SHP77 (cell line): Measurements from ENCODE around the gene GSTK1.
"Not testable (repeated sequence)": the region's sequence is repeated elsewhere in the genome, so short reads cannot be mapped to it uniquely, and the experiment has no call there.

Experiments used
- DNase-seq, 2 experiments: peaks; one replicate each; lab custom pipeline; 2025; lab: John Stamatoyannopoulos, UW

The GSTK1 gene

DNA sequence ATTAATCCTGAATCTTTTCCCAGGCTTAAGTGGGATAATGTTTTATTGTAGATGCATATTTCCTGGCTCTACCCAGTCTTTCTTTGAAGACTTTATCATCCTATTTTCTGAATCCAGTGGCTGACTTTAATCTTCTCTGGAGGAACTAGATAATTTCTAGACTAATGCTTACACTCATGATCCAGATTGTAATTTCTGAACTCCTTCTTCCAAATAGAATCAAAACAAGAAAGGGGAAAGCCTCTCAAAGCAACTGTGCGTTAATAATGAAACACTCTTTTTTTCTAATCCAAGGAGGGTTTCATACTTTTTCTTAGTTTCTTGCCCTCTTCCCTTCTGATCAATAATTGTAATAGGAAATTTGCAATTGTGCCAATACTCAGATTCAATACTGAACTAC lies 8.0 kb downstream of the GSTK1 start:
- no peak for DNase-seq

DNA sequence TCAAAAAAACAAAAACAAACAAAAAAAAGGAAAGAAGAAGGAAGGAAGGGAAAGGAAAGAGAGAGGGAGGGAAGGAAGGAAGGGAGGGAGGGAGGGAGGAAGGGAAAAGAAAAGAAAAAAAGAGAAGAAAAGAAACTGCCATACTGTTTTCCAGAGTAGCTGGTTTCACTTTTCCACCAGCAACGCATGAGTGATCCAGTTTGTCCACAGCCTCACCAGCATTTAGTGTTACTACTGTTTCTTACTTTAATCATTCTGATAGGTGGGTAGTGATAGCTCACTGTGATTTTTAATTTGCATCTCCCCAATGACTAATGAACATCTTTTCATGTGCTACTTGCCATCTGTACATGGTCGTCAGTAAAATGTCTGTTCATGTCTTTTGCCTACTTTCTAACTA lies 9.6 kb downstream of the GSTK1 start:
- no peak for DNase-seq

DNA sequence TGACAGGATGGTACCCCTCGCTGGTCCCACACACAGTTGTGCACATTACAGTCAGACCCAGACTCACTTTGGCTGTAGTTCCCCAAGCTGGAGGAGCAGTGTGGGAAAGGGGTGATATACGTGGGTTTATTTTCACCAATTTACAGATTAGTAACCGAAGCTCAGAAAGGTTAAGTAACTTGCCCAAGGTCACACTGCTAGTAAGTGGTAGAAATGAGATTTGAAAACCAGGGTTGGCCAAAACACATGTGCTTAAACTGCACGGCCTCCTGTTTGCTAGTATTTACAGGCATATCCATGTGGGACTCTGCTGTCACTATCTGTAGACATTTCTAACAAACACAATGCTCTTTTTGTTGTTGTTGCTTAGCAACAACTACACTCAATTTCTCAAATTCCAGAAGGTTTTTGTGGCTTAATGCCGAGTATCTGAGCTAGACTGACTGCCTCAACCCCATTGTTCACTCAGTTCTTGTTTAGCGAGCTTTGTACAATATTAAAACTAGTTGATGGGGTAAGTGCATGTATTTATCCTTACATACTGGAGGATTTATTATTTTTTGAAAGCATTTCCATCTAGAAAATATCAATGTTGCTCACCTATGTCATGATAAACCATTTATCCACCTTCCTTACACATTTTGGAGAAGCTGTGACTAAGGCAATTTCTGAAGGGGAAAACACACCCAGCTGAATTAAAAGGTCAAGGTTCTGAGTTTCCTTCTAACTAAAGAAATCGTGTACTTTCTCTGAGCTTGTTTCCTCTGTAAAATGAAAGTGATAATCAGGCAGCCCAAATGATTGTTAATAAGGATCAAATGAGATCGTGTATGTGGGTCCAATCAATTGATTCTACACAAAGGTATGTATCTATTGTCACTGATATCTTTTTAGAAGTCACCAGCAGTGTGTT lies 16.2 kb downstream of the GSTK1 start:
- DNase-seq = no peak

GRCh38 chr7:143280160-143280559 lies 16.9 kb downstream of the GSTK1 start:
- DNase-seq = no peak

DNA sequence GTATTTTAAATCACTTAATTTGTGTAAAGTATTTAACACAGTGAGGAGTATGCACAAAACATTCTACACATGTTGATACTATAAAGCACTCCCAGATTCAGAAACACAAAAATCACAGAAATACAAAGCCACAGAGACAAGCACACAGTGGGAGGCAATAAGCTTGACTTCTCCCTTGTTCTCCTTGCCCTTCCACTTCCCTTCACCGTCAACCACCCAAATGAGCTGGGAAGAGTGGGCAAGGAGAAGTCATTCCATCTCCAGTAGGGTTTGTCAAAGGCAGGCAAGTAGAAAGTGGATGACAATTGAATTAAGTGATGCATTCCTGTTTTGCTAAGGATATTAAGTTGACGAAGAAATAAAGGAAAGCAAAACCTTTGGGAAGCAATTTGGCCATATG lies 17.3 kb downstream of the GSTK1 start:
- DNase-seq = no peak

DNA sequence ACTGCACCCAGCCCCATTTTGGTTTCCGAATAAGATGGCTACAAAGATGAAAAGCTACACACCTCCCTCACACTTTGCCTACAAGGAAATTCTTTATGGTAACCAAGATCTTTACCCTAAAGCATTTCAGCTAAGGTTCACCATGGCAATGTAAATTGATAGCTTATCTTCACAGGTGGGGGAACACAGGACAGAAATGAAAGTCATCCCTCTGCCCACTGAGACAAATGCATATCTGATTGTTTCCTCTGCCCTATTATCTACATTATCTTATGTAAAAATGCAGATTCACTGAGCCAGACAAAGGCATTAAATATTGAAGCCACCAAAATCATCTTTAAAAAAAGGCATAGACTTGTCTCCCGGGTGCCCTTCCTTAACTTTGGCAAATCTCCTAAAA lies 18.3 kb downstream of the GSTK1 start:
- DNase-seq = no peak

- no peak for DNase-seq
Observed at GRCh38 chr7:143282124-143282523, 18.9 kb downstream of the GSTK1 start.

GRCh38 chr7:143283381-143283780 lies 20.1 kb downstream of the GSTK1 start:
- DNase-seq = no peak

DNA sequence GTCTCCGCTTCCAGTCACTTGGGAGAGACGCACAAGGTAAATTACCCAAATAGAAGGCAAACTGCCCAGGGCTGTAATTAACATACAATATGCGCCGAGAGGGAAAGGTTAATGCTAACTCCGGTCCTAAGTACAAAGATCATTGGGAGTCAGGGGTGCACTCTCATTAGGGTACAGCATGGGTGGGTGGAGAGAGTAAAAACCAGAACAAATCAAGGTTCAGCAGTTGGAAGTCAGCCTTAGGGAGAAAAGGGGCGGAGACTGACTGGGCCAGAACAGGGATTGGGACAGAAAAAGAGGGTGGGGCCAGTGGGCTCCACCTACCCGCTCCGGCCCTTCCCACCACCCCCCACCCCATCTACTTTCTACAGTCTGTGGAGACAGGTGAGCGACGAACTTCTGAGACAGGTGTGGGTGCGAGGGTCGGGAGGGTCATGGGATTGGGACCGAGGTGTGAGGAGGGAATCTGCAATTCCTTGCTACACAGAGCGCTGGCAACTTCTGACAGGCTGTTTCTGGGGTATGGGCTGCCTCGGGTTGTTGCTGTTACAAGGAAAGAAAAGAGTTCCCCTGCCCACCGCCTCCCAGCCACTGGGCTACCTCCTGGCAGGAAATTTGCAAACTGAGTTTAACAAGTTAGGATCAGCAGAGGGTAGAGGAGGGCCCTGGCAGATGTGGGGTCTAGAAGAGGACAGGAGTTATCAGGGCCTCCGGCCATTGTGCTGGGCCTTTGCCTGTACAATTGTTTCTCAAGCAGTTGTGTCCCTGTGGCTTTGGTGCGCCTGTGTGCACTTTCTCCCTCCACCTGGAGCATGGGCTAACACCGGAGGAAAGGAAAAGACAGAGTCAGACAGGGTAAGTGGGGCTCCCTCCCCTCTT lies 21.6 kb downstream of the GSTK1 start, which contains the start of gene TMEM139:
Gene TMEM139 (plus strand): TSS at position 368 of the 879 bp plus-strand sequence. CDS start 1,000 bp downstream, outside the sequence.
- DNase-seq = no peak

GRCh38 chr7:143285470-143285778 lies 22.2 kb downstream of the GSTK1 start:
- DNase-seq = no peak

- no peak for DNase-seq
Observed at GRCh38 chr7:143285806-143286521, 22.7 kb downstream of the GSTK1 start.

GRCh38 chr7:143286522-143286890 lies 23.3 kb downstream of the GSTK1 start:
- no peak for DNase-seq

- DNase-seq = no peak
Observed at GRCh38 chr7:143287339-143287934, 24.2 kb downstream of the GSTK1 start.

GRCh38 chr7:143287935-143288826 lies 24.9 kb downstream of the GSTK1 start, which contains the start of gene CASP2:
Gene CASP2 (plus strand): TSS chr7:143288351. CDS start chr7:143288456, 105 bp downstream.
- DNase-seq = peak; percentile 92 to 97

- DNase-seq = no peak
Observed at GRCh38 chr7:143288836-143289235, 25.6 kb downstream of the GSTK1 start.

GRCh38 chr7:143289421-143289820 lies 26.2 kb downstream of the GSTK1 start:
- no peak for DNase-seq

GRCh38 chr7:143289888-143290287 lies 26.6 kb downstream of the GSTK1 start:
- DNase-seq = not testable (repeated sequence)

DNA sequence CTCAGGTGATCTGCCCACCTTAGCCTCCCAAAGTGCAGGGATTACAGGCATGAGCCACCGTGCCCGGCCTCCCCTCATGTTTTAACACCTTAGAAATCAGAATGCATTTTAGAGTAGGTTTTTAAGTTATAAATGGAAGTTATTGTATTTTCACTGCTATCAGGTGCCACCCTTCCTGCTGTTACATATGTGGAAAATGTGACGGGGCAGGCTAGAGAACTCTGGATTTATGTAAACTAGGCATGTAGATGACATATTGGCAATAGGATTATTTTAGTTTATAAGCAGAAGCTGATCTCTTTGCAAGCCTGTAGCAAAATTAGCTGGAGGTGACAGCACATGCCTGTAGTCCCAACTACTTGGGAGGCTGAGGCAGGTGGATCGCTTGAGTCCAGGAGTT lies 27.1 kb downstream of the GSTK1 start:
- no peak for DNase-seq

DNA sequence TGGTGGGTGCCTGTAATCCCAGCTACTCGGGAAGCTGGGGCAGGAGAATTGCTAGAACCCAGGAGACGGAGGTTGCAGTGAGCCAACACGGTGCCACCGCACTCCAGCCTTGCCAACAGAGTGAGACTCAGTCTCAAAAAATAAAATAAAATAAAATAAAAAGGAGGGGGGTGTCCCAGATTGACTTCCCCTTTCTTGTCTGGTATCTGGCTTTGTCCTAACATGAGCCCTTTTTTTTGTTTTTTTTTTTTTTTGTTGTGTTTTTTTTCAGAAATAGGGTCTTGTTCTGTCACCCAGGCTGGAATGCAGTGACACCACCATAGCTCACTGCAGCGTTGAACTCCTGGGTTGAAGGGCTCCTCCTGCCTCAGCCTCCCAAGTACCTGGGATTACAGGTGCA lies 29.6 kb downstream of the GSTK1 start:
- no peak for DNase-seq

DNA sequence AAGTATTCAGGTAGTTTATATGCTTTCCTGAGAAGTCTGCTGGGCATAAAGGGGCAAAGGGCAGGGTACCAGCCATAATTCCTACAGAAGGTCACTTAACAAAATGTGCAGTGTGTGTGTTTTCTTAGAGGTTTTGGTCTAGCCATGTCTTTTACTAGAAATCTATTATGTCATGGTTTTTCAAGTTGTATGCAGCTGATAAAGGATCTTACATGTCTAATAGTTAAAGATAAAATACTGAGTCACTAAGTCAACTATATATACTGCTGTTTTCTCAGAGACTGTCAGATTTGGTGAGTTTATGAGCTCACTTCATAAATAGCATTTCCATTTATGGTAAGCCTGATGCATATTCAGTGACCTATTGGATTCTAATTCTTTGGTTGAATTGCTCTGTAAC lies 32.6 kb downstream of the GSTK1 start:
- no peak for DNase-seq

DNA sequence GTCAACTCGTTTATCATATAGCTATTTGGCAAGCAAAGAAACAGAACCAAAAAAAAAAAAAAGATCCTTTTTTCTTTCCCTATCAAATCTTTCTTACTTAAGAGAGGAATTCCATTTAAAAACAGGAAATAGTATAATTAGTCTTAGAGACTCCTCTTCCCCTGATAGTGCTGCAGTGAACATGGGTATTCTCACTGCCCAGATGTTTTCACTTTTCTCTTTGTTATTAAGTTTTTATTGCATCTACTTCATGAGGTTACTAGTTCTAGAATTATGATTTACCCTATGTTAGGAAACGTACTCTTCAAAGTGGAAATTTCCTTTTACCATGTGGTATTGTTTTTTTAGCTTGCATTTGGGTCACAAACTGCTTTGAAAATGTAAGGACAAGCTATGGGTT lies 33.4 kb downstream of the GSTK1 start:
- no peak for DNase-seq
